CD4-positive, alpha-beta T cell treated with Interleukin-17A for 1 hour (primary cell): ENCODE data around the gene BIRC7.

ENCODE experiments used
- DNase-seq: peaks from one replicate; pipeline ENCODE4 v3.0.0-alpha.2; 2020

The BIRC7 gene

GRCh38 chr20:63226042-63226943 lies 9.4 kb upstream of the BIRC7 start:
- no peak for DNase-seq

GRCh38 chr20:63227260-63227659 lies 8.4 kb upstream of the BIRC7 start:
- DNase-seq, result no peak

GRCh38 chr20:63228806-63229205 lies 6.9 kb upstream of the BIRC7 start:
- DNase-seq, result no peak

- no peak for DNase-seq
Measured at GRCh38 chr20:63230800-63231268, 4.9 kb upstream of the BIRC7 start.

GRCh38 chr20:63232235-63233060 lies 3.3 kb upstream of the BIRC7 start:
- DNase-seq, result no peak

- no peak for DNase-seq
Measured at GRCh38 chr20:63233061-63233344, 2.7 kb upstream of the BIRC7 start.

GRCh38 chr20:63233924-63234323 lies 1.8 kb upstream of the BIRC7 start:
- DNase-seq, result no peak

GRCh38 chr20:63234693-63235398 lies 859 bp upstream of the BIRC7 start:
- no peak for DNase-seq

GRCh38 chr20:63236116-63236837 lies 572 bp downstream of the BIRC7 start:
- DNase-seq, result no peak

- DNase-seq, result no peak
Measured at GRCh38 chr20:63238031-63238430, 2.3 kb downstream of the BIRC7 start.

- DNase-seq, result no peak
Measured at GRCh38 chr20:63238514-63239125, 2.9 kb downstream of the BIRC7 start.

- no peak for DNase-seq
Measured at GRCh38 chr20:63239431-63239830, 3.7 kb downstream of the BIRC7 start.

- DNase-seq, result no peak
Measured at GRCh38 chr20:63240004-63240403, 4.3 kb downstream of the BIRC7 start.

GRCh38 chr20:63241272-63241671 lies 5.6 kb downstream of the BIRC7 start:
- DNase-seq, result no peak

GRCh38 chr20:63242736-63243135 lies 7.0 kb downstream of the BIRC7 start:
- no peak for DNase-seq

- no peak for DNase-seq
Measured at GRCh38 chr20:63243604-63244247, 8.0 kb downstream of the BIRC7 start.

GRCh38 chr20:63244468-63244867 lies 8.8 kb downstream of the BIRC7 start:
- no peak for DNase-seq

- DNase-seq, result no peak
Measured at GRCh38 chr20:63246490-63247288, 11.0 kb downstream of the BIRC7 start.

GRCh38 chr20:63247671-63248228 lies 12.0 kb downstream of the BIRC7 start:
- no peak for DNase-seq

GRCh38 chr20:63248835-63249591 lies 13.3 kb downstream of the BIRC7 start:
- no peak for DNase-seq
